ENCODE results near the gene MTRR.

Gene MTRR

DNA sequence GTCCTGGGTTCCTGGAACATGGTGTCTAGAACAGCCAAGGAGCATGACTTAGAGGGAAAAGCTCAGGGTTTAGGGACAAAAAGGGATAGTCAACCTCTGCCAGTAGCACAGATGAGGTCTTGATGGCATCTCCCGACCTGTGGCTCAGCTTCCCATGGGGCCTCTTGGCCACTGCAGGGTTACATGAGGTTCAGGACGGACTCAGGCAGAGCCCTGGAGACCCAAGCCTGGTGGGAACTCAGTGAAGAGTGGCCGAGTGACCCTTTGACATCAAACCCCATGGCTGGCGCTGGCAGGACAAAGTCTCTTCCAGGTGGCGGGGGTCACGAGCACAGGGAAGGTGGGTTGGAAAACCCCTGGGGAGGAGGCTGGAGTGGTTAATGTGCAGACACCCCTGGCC, 57.8 kb downstream of the MTRR start:
- no peak overlapping the region for H2AFZ ChIP-seq (ENCODE audit: low read depth, low read length)
- H3K4me3 ChIP-seq (ENCODE audit: low read depth in 1 of 2, low read length in 2 of 2), result no peak overlapping the region
- no peak overlapping the region for H3K27ac ChIP-seq (ENCODE audit: low read length)
- ATAC-seq (ENCODE audit: insufficient read depth, low read depth) (no peak), DNase-seq (no peak)
- no peaks in the 10 kb centered on the region for H3K4me1 ChIP-seq (ENCODE audit: insufficient read depth, low read length)
- H4K20me1 ChIP-seq (ENCODE audit: insufficient read depth, low read length), result no peaks in the 10 kb centered on the region
- TF ChIP-seq, protein P1, sequence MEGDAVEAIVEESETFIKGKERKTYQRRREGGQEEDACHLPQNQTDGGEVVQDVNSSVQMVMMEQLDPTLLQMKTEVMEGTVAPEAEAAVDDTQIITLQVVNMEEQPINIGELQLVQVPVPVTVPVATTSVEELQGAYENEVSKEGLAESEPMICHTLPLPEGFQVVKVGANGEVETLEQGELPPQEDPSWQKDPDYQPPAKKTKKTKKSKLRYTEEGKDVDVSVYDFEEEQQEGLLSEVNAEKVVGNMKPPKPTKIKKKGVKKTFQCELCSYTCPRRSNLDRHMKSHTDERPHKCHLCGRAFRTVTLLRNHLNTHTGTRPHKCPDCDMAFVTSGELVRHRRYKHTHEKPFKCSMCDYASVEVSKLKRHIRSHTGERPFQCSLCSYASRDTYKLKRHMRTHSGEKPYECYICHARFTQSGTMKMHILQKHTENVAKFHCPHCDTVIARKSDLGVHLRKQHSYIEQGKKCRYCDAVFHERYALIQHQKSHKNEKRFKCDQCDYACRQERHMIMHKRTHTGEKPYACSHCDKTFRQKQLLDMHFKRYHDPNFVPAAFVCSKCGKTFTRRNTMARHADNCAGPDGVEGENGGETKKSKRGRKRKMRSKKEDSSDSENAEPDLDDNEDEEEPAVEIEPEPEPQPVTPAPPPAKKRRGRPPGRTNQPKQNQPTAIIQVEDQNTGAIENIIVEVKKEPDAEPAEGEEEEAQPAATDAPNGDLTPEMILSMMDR (IDR thresholded peaks at IDR 0.05; ENCODE audit: borderline replicate concordance, extremely low read depth, low read length, poor library complexity, severe bottlenecking), result no peak
- no peak for TF ChIP-seq EZH2 (IDR thresholded peaks at IDR 0.05; ENCODE audit: borderline replicate concordance, low read depth, low read length, severe bottlenecking)
- H3K9ac ChIP-seq (ENCODE audit: low read depth, low read length), result no peak overlapping the region
- no peaks in the 10 kb centered on the region for H3K79me2 ChIP-seq (ENCODE audit: insufficient read depth, low read length)
- no peaks in the 10 kb centered on the region for H3K9me3 ChIP-seq (ENCODE audit: insufficient read depth, low read length, severe bottlenecking)
- H3K36me3 ChIP-seq (ENCODE audit: insufficient read depth, low read length), result no peaks in the 10 kb centered on the region
- H3K4me2 ChIP-seq (ENCODE audit: insufficient read depth, low read length), result no peak overlapping the region
- H3K27me3 ChIP-seq (ENCODE audit: insufficient read depth, low read length, poor library complexity), result peaks cover 4% of the 10 kb centered on the region

DNA sequence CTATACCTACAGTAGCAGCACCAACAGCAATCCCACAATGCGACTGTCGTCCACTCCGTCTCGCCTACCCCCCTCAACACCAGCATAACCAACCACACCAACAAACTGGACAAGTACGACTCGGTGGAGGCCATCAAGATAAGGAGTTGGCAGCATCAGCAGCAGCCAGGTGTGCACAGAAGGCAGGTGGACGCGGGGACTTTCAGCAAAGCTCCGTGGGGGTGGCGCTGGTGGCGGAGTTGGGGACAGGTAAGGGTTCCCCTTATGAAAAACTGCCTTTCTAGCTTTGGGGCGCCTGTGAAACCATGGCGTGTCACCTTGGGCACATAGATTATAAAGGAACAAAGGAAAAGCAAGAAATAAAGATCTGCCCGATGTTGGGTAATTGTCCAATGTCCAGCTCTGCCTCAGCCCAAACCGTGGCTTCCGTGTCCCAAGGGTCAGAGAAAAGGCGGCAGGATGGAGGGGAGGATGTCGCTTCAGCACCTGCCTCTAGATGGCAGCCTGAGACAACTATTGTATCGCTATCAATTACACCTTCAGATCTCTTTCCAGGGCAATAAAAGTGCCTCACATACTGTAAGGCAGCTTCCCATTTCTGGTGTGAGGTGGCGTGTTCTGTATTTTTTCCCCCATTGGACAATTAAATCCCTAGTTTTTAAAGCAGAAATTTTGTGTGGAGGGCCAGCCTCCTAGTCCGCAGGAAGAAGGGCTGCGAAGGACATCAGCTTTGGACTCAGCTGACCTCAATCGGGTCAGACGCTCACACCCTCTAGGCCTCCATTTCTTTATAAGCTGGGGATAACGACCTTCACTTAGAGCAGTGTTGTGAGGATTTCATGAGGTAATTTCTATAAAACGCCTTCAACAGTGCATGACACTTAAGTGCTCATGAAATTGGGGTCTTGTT, 58.8 kb downstream of the MTRR start:
- H3K4me2 ChIP-seq (ENCODE audit: insufficient read depth, low read length), result no peak overlapping the region
- peak; percentile 89 for ATAC-seq (ENCODE audit: insufficient read depth, low read depth)
- peaks cover 4% of the 10 kb centered on the region for H3K27me3 ChIP-seq (ENCODE audit: insufficient read depth, low read length, poor library complexity)
- H3K4me1 ChIP-seq (ENCODE audit: insufficient read depth, low read length), result no peaks in the 10 kb centered on the region
- no peaks in the 10 kb centered on the region for H3K36me3 ChIP-seq (ENCODE audit: insufficient read depth, low read length)
- no peak overlapping the region for H2AFZ ChIP-seq (ENCODE audit: low read depth, low read length)
- H3K79me2 ChIP-seq (ENCODE audit: insufficient read depth, low read length), result no peaks in the 10 kb centered on the region
- H3K9ac ChIP-seq (ENCODE audit: low read depth, low read length), result no peak overlapping the region
- DNase-seq, result peak; percentile 51
- H3K27ac ChIP-seq (ENCODE audit: low read length), result no peak overlapping the region
- H4K20me1 ChIP-seq (ENCODE audit: insufficient read depth, low read length), result no peaks in the 10 kb centered on the region
- no peak for TF ChIP-seq EZH2 (IDR thresholded peaks at IDR 0.05; ENCODE audit: borderline replicate concordance, low read depth, low read length, severe bottlenecking)
- TF ChIP-seq, protein P1 (IDR thresholded peaks at IDR 0.05; ENCODE audit: borderline replicate concordance, extremely low read depth, low read length, poor library complexity, severe bottlenecking), result peak; percentile 92
- H3K4me3 ChIP-seq (ENCODE audit: low read depth in 1 of 2, low read length in 2 of 2), result no peak overlapping the region
- no peaks in the 10 kb centered on the region for H3K9me3 ChIP-seq (ENCODE audit: insufficient read depth, low read length, severe bottlenecking)

- H3K79me2 ChIP-seq (ENCODE audit: insufficient read depth, low read length), result no peaks in the 10 kb centered on the region
- no peaks in the 10 kb centered on the region for H3K4me1 ChIP-seq (ENCODE audit: insufficient read depth, low read length)
- no peak overlapping the region for H3K4me2 ChIP-seq (ENCODE audit: insufficient read depth, low read length)
- no peak overlapping the region for H3K27ac ChIP-seq (ENCODE audit: low read length)
- DNase-seq, result no peak
- no peaks in the 10 kb centered on the region for H3K36me3 ChIP-seq (ENCODE audit: insufficient read depth, low read length)
- H4K20me1 ChIP-seq (ENCODE audit: insufficient read depth, low read length), result no peaks in the 10 kb centered on the region
- no peak overlapping the region for H2AFZ ChIP-seq (ENCODE audit: low read depth, low read length)
- TF ChIP-seq, protein P1 (IDR thresholded peaks at IDR 0.05; ENCODE audit: borderline replicate concordance, extremely low read depth, low read length, poor library complexity, severe bottlenecking), result no peak
- TF ChIP-seq EZH2 (IDR thresholded peaks at IDR 0.05; ENCODE audit: borderline replicate concordance, low read depth, low read length, severe bottlenecking), result no peak
- no peaks in the 10 kb centered on the region for H3K9me3 ChIP-seq (ENCODE audit: insufficient read depth, low read length, severe bottlenecking)
- peaks cover 4% of the 10 kb centered on the region for H3K27me3 ChIP-seq (ENCODE audit: insufficient read depth, low read length, poor library complexity)
- H3K9ac ChIP-seq (ENCODE audit: low read depth, low read length), result no peak overlapping the region
- ATAC-seq (ENCODE audit: insufficient read depth, low read depth), result no peak
- H3K4me3 ChIP-seq (ENCODE audit: low read depth in 1 of 2, low read length in 2 of 2), result no peak overlapping the region
Measured at GRCh38 chr5:7930011-7930410, 61.1 kb downstream of the MTRR start.

Data from DND-41 (cell line).